Endothelial cell of umbilical vein (primary cell): ENCODE data around the gene AMN. TPM values are rescaled to one million over a fixed set of nuclear protein-coding genes. Genes with fewer than 3 reads are reported as not detected.

Experiments
- BruUV-seq: library from RNA; stranded (reverse); fragments of 400-500 nt; replicated peaks from 2 replicates; lab custom pipeline; 2021; lab: Mats Ljungman, UMichigan
- CTCF ChIA-PET: fragments of 300-600, 350-600 bp; sonication (Branson Sonifier 250); formaldehyde crosslinking; loops from one replicate; lab custom pipeline; 2021; ENCODE audit warnings: antibody characterized with exemption, inconsistent platforms; lab: Charles Lee
- POLR2A ChIA-PET: fragments of 300-600, 350-600 bp; sonication (Branson Sonifier 250); formaldehyde crosslinking; loops from one replicate; lab custom pipeline; 2021; ENCODE audit warnings: antibody characterized with exemption, inconsistent platforms; lab: Charles Lee
- DNase-seq: peaks from one replicate; pipeline ENCODE4 v3.0.0-alpha.2; 2011; ENCODE audit warnings: low read depth, low spot score
- FAIRE-seq: peaks from 2 replicates; lab custom pipeline; 2011; peaks lifted over from hg19 to GRCh38; lab: Jason Lieb, UNC
- H2AFZ ChIP-seq: 2 replicates; pipeline ENCODE4 v1.6.0; 2012; ENCODE audit warnings: low read depth, low read length, control low read depth, inconsistent platforms
- H3K27ac ChIP-seq: 2 replicates; pipeline ENCODE4 v1.5.1; 2011; ENCODE audit warnings: low read depth, mild to moderate bottlenecking, control low read depth, low read length, moderate library complexity; ENCODE audit not compliant: insufficient read depth
- H3K27me3 ChIP-seq, 2 experiments: 2 replicates each; pipeline versions ENCODE4 v1.6.0 to v1.6.1; 2011; ENCODE audit warnings: low read length in 2 of 2, mixed read lengths in 1 of 2; ENCODE audit not compliant: control insufficient read depth in 2 of 2, insufficient read depth in 2 of 2
- H3K36me3 ChIP-seq, 2 experiments: 2 replicates in 1 of 2; 3 replicates in 1 of 2; pipeline ENCODE4 v1.5.1; 2011; ENCODE audit warnings: low read length in 2 of 2, mild to moderate bottlenecking in 1 of 2, moderate library complexity in 1 of 2; ENCODE audit not compliant: control insufficient read depth in 2 of 2, insufficient read depth in 2 of 2; ENCODE audit errors: extremely low read depth in 1 of 2
- H3K4me1 ChIP-seq: 3 replicates; pipeline ENCODE4 v1.5.1; 2011; ENCODE audit warnings: mild to moderate bottlenecking, low read length; ENCODE audit not compliant: control insufficient read depth, insufficient read depth; ENCODE audit errors: extremely low read depth
- H3K4me2 ChIP-seq: 2 replicates; pipeline ENCODE4 v1.6.1; 2011; ENCODE audit warnings: low read length, control low read depth, mixed read lengths; ENCODE audit not compliant: insufficient read depth
- H3K4me3 ChIP-seq, 3 experiments: fragments of 200-600 bp in 1 of 3; sonication (generic), shearing (Covaris generic) in 1 of 3; replicated peaks in 1 of 3; 2 replicates each; pipeline ENCODE4 v1.5.1; 2011 to 2016; ENCODE audit warnings: control low read depth in 3 of 3, low read length in 3 of 3, mild to moderate bottlenecking in 2 of 3, inconsistent platforms in 1 of 3, low read depth in 1 of 3, moderate library complexity in 1 of 3; ENCODE audit not compliant: insufficient read depth in 1 of 3
- H3K79me2 ChIP-seq: 2 replicates; pipeline ENCODE4 v1.6.0; 2012; ENCODE audit warnings: low read length, inconsistent platforms; ENCODE audit not compliant: control insufficient read depth, insufficient read depth
- H3K9ac ChIP-seq: replicated peaks from 2 replicates; pipeline ENCODE3; 2011; ENCODE audit warnings: low read length, control low read depth; ENCODE audit not compliant: insufficient read depth; ENCODE audit errors: extremely low read depth
- H3K9me1 ChIP-seq: replicated peaks from 3 replicates; pipeline ENCODE4 v1.6.0; 2011; ENCODE audit warnings: mild to moderate bottlenecking, low read length; ENCODE audit not compliant: control insufficient read depth, insufficient read depth; ENCODE audit errors: extremely low read depth
- H3K9me3 ChIP-seq: replicated peaks from 2 replicates; pipeline ENCODE4 v1.5.1; 2012; ENCODE audit warnings: low read length, inconsistent platforms; ENCODE audit not compliant: control insufficient read depth, insufficient read depth
- H4K20me1 ChIP-seq: replicated peaks from 2 replicates; pipeline ENCODE3; 2011; ENCODE audit warnings: mild to moderate bottlenecking, low read length; ENCODE audit not compliant: control insufficient read depth, insufficient read depth; ENCODE audit errors: extremely low read depth
- CTCF ChIP-seq, 2 donors: IDR thresholded peaks; 1 replicate in 1 of 2; 2 replicates in 1 of 2; pipeline ENCODE4 v1.5.1; 2011; ENCODE audit warnings: low read length in 2 of 2, mild to moderate bottlenecking in 2 of 2, moderate library complexity in 2 of 2, control low read depth in 1 of 2, inconsistent platforms in 1 of 2, low read depth in 1 of 2; ENCODE audit not compliant: insufficient read depth in 1 of 2; ENCODE audit errors: extremely low read depth in 1 of 2
- EZH2 ChIP-seq: IDR thresholded peaks from 2 replicates; pipeline ENCODE4 v1.6.1; 2012; ENCODE audit warnings: borderline replicate concordance, low read depth, mild to moderate bottlenecking, moderate library complexity, low read length, inconsistent platforms; ENCODE audit not compliant: severe bottlenecking
- FOS ChIP-seq: IDR thresholded peaks from 2 replicates; pipeline ENCODE4 v1.6.1; 2011; ENCODE audit warnings: mild to moderate bottlenecking, low read length, moderate library complexity, borderline replicate concordance; ENCODE audit not compliant: insufficient read depth
- GATA2 ChIP-seq: IDR thresholded peaks from 2 replicates; pipeline ENCODE4 v1.7.0; 2011; ENCODE audit warnings: low read depth, mild to moderate bottlenecking, moderate library complexity, mixed read lengths, low read length; ENCODE audit not compliant: insufficient read length, insufficient read depth
- JUN ChIP-seq: IDR thresholded peaks from 2 replicates; pipeline ENCODE4 v1.6.1; 2011; ENCODE audit warnings: borderline replicate concordance, low read depth; ENCODE audit not compliant: insufficient read length, insufficient read depth
- MYC ChIP-seq: IDR thresholded peaks from one replicate; pipeline ENCODE4 v1.6.1; 2011; ENCODE audit warnings: mild to moderate bottlenecking, low read depth, low read length
- POLR2A ChIP-seq: IDR thresholded peaks from 2 replicates; pipeline ENCODE4 v1.6.1; 2012; ENCODE audit warnings: low read depth, mild to moderate bottlenecking, control low read depth, low read length
- POLR2AphosphoS5 ChIP-seq: IDR thresholded peaks from 2 replicates; pipeline ENCODE4 v1.6.1; 2012; ENCODE audit warnings: low read depth, mild to moderate bottlenecking, control low read depth, low read length, moderate library complexity; ENCODE audit not compliant: insufficient read depth
- dilution Hi-C: fragments of 300-500 bp; cut with MboI; formaldehyde crosslinking; loops from one replicate; pipeline ENCODE4 v1.15.0; 2019; ENCODE audit warnings: low sequenced_read_pairs; ENCODE audit not compliant: extremely low pct_ligation_motif_present
- intact Hi-C: fragments of 100-400 bp; cut with micrococcal nuclease; formaldehyde crosslinking; loops from one replicate; pipeline ENCODE4 v1.10.0; 2022
- polyA plus RNA-seq, 4 experiments: library from polyadenylated mRNA; depleted of rRNA in 3 of 4; stranded (reverse) in 3 of 4; unstranded in 1 of 4; fragments of >200 nt; gene quantifications; 2 replicates each; pipeline versions ENCODE4 v1.2.1 to v1.2.3, GENCODE V29; 2011 to 2012; ENCODE audit warnings: missing spikeins in 1 of 4
- total RNA-seq: library from RNA; stranded (reverse); gene quantifications from 2 replicates; pipeline ENCODE4 v1.2.3, GENCODE V29; 2021
- TF ChIP-seq, protein P1 (sequence below): IDR thresholded peaks from 2 replicates; pipeline ENCODE4 v1.6.1; 2011; ENCODE audit not compliant: insufficient read depth, insufficient read length

The AMN gene
- total and polyA plus RNA-seq, 2 donors (not counting 3 experiments of a cell fraction or from before 2014, with no cell fraction given): 0.03 TPM; not detected in 1

GRCh38 chr14:102911541-102911951 lies 10.9 kb upstream of the AMN start:
- no peak for DNase-seq
- H3K9me1 ChIP-seq: no peaks in the 10 kb centered on the region
- no peak overlapping the region for H2AFZ ChIP-seq
- H3K9ac ChIP-seq: no peak overlapping the region
- H4K20me1 ChIP-seq: no peaks in the 10 kb centered on the region
- H3K4me3 ChIP-seq: no peak overlapping the region
- CTCF ChIA-PET: no interaction called here
- intact Hi-C loops: no loop called here
- peaks cover 0 to 5% of the 10 kb centered on the region in 2 experiments for H3K36me3 ChIP-seq
- dilution Hi-C loops: no loop called here
- no peak for FAIRE-seq
- H3K4me1 ChIP-seq: no peaks in the 10 kb centered on the region
- TF ChIP-seq JUN: no peak
- no peak for TF ChIP-seq POLR2A
- no peak for TF ChIP-seq MYC
- no peak for TF ChIP-seq GATA2
- TF ChIP-seq FOS: no peak
- no peak for TF ChIP-seq CTCF (IDR thresholded peaks at IDR 0.05; ENCODE audit: extremely low read depth in 1 of 2, insufficient read depth in 1 of 2, low read depth in 1 of 2, low read length in 2 of 2)
- TF ChIP-seq, protein P1, sequence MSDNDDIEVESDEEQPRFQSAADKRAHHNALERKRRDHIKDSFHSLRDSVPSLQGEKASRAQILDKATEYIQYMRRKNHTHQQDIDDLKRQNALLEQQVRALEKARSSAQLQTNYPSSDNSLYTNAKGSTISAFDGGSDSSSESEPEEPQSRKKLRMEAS: no peak
- TF ChIP-seq EZH2: no peak
- TF ChIP-seq POLR2AphosphoS5: no peak
- no peak overlapping the region for H3K4me2 ChIP-seq
- no peaks in the 10 kb centered on the region for H3K79me2 ChIP-seq
- no peaks in the 10 kb centered on the region for H3K9me3 ChIP-seq
- no TSS peak for BruUV-seq
- no peaks in the 10 kb centered on the region for H3K27me3 ChIP-seq
- POLR2A ChIA-PET: no interaction called here
- no peak overlapping the region for H3K27ac ChIP-seq
